ENCODE results near the gene RNF214.

The RNF214 gene

DNA sequence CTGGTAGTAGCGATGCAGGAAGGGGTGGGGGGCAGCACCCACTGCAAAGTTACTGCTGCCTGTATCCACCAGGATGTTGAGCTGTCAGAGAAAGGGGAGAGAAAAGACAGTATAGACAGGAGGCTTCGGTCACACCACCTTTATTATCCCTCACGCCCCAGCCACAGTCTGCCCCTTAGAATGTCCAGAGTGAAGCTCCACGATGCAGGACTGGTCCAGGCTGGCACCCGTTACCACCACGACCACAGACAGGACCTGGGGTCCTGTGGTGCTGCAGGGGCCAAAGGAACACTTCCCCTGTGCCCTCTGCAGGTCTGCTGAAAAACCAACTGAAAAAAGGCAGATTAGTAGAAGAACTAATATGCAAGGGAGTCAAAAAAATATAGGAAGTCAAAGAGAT lies 64.4 kb downstream of the RNF214 start:
- H3K4me1 ChIP-seq (ENCODE audit: control insufficient read depth in 1 of 2, insufficient read depth in 2 of 2, low read length in 2 of 2) = peaks cover 5 to 17% of the 10 kb centered on the region in 2 donors
- H3K27ac ChIP-seq (ENCODE audit: low read depth, low read length) = no peak overlapping the region
- H3K9me3 ChIP-seq (ENCODE audit: control insufficient read depth in 1 of 2, low read length in 2 of 2) = no peaks in the 10 kb centered on the region
- H3K4me3 ChIP-seq (ENCODE audit: low read depth in 1 of 2, low read length in 2 of 2) = no peak overlapping the region
- no peak overlapping the region for H3K9ac ChIP-seq (ENCODE audit: low read depth in 1 of 2, low read length in 2 of 2)
- H3K36me3 ChIP-seq (ENCODE audit: control insufficient read depth in 1 of 2, insufficient read depth in 2 of 2, low read length in 2 of 2) = peaks cover 0 to 5% of the 10 kb centered on the region in 2 donors
- no peaks in the 10 kb centered on the region for H3K27me3 ChIP-seq (ENCODE audit: control insufficient read depth in 1 of 2, insufficient read depth in 2 of 2, low read length in 2 of 2)

DNA sequence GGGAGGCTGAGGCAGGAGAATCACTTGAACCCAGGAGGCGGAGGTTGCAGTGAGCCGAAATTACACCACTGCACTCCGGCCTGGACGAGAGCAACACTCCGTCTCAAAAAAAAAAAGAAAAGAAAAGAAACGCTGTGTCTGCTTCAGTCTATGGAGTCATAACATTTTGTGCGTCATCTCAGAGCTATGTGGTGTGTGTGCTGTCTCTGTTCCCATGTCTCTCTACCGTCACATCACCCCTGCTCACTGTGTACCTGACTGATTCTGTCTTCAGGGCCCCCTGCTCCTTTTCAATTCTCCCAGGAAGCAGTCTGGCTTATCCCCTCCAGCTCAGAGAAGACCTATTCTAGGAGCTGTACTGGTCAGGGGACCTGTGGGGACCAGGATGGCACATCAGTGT lies 65.7 kb downstream of the RNF214 start:
- Histone ChIP-seq H3K4me3 (ENCODE audit: low read depth in 1 of 2, low read length in 2 of 2) (no peak overlapping the region), H3K4me1 (ENCODE audit: control insufficient read depth in 1 of 2, insufficient read depth in 2 of 2, low read length in 2 of 2) (peaks cover 5 to 17% of the 10 kb centered on the region in 2 donors), H3K27ac (ENCODE audit: low read depth, low read length) (no peak overlapping the region), H3K36me3 (ENCODE audit: control insufficient read depth in 1 of 2, insufficient read depth in 2 of 2, low read length in 2 of 2) (peaks cover 0 to 5% of the 10 kb centered on the region in 2 donors), H3K27me3 (ENCODE audit: control insufficient read depth in 1 of 2, insufficient read depth in 2 of 2, low read length in 2 of 2) (no peaks in the 10 kb centered on the region), H3K9ac (ENCODE audit: low read depth in 1 of 2, low read length in 2 of 2) (no peak overlapping the region), H3K9me3 (ENCODE audit: control insufficient read depth in 1 of 2, low read length in 2 of 2) (no peaks in the 10 kb centered on the region)

DNA sequence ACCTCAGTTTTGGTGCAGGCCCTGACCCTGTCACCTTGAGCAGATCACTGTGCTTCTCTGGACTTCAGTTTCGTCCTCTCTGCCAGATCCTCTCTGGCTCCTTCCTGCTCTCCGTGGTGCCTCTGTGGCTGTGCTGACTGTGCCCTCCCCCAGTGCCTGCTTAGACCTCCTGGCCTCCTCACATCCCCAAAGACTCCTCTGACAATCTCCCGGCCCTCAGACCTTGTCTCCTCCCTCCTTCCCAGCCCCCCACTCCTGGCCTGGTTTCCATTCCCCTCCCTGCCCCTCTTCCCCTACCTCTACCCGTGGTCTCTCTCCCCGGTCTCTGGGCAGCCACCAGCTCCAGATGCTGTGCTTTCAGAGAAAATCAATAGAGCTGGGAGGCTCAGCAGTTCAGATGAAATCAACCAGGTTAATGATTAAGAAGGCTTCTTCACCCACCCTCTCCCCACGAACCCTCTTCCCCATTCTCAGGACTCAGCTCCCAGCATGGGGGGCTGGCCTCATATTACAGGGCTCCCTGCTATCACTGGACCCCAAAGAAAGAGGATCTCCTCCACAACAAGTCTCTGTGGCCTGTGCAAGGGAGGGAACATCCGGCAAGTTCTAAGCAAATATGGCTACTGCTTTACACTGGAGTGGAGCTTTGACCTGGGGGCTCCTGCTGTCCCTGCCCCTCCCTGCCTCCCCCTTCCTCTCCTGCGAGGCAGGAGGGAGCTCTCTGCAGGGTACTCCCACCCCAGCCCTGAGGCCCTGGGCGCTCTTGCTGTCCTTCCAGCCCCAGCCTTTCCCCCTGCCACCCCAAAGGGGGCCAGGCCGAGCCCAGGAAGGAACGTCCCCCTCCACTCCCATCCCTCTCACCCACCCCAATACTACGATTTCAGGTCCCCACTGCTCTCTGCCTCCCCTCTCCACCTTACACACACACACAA lies 67.1 kb downstream of the RNF214 start:
- Histone ChIP-seq H3K36me3 (ENCODE audit: control insufficient read depth in 1 of 2, insufficient read depth in 2 of 2, low read length in 2 of 2) (no peaks in the 10 kb centered on the region), H3K4me3 (ENCODE audit: low read depth in 1 of 2, low read length in 2 of 2) (no peak overlapping the region), H3K9ac (ENCODE audit: low read depth in 1 of 2, low read length in 2 of 2) (no peak overlapping the region), H3K9me3 (ENCODE audit: control insufficient read depth in 1 of 2, low read length in 2 of 2) (no peaks in the 10 kb centered on the region), H3K27ac (ENCODE audit: low read depth, low read length) (no peak overlapping the region), H3K27me3 (ENCODE audit: control insufficient read depth in 1 of 2, insufficient read depth in 2 of 2, low read length in 2 of 2) (no peaks in the 10 kb centered on the region), H3K4me1 (ENCODE audit: control insufficient read depth in 1 of 2, insufficient read depth in 2 of 2, low read length in 2 of 2) (peaks cover 5 to 17% of the 10 kb centered on the region in 2 donors)

DNA sequence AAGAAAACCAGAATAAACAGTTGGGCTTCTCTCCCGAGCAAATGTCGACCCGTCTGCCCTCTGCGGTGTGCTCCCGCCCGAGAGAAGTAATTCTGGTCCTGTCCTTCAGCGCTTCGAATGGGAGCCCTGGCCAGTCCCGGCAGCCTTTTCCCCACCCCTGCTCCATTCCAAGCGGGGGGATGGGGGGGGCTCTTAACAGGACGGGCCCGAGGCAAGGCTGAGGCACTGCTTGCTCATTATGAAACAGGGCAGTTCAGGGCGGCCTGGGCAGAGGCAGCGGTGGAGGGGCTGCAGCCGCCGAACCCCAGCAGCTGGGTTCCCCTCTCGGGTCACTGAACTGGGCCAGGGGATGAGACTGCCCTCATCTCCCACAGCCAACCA lies 67.8 kb downstream of the RNF214 start:
- H3K4me1 ChIP-seq (ENCODE audit: control insufficient read depth in 1 of 2, insufficient read depth in 2 of 2, low read length in 2 of 2) = peaks cover 5 to 17% of the 10 kb centered on the region in 2 donors
- no peaks in the 10 kb centered on the region for H3K27me3 ChIP-seq (ENCODE audit: control insufficient read depth in 1 of 2, insufficient read depth in 2 of 2, low read length in 2 of 2)
- no peak overlapping the region for H3K27ac ChIP-seq (ENCODE audit: low read depth, low read length)
- H3K9ac ChIP-seq (ENCODE audit: low read depth in 1 of 2, low read length in 2 of 2) = peak overlapping the region in 1 of 2 donors; percentile 24
- no peak overlapping the region for H3K4me3 ChIP-seq (ENCODE audit: low read depth in 1 of 2, low read length in 2 of 2)
- H3K36me3 ChIP-seq (ENCODE audit: control insufficient read depth in 1 of 2, insufficient read depth in 2 of 2, low read length in 2 of 2) = no peaks in the 10 kb centered on the region
- H3K9me3 ChIP-seq (ENCODE audit: control insufficient read depth in 1 of 2, low read length in 2 of 2) = no peaks in the 10 kb centered on the region

DNA sequence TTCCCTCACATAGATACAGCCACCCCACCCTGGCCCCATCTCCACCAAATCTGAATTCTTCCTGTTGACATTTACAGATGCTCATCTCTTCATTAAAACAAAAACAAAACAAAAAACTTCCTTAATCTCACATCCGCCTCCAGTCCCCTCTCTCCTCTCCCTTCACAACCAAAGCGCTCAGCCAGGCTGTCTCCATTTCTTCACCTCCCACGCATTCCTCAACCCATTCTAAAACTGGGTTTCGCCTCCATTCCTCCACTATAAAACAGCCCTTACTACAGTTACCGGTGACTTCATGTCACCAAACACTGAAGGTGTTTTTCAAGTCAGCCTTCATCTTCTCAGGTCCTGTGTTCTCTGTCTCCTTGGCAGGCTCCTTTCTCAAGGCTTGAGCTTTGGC lies 68.3 kb downstream of the RNF214 start:
- Histone ChIP-seq H3K4me1 (ENCODE audit: control insufficient read depth in 1 of 2, insufficient read depth in 2 of 2, low read length in 2 of 2) (peaks cover 5 to 17% of the 10 kb centered on the region in 2 donors), H3K27ac (ENCODE audit: low read depth, low read length) (no peak overlapping the region), H3K4me3 (ENCODE audit: low read depth in 1 of 2, low read length in 2 of 2) (no peak overlapping the region), H3K9me3 (ENCODE audit: control insufficient read depth in 1 of 2, low read length in 2 of 2) (no peaks in the 10 kb centered on the region), H3K27me3 (ENCODE audit: control insufficient read depth in 1 of 2, insufficient read depth in 2 of 2, low read length in 2 of 2) (no peaks in the 10 kb centered on the region), H3K9ac (ENCODE audit: low read depth in 1 of 2, low read length in 2 of 2) (peak overlapping the region in 1 of 2 donors; percentile 24), H3K36me3 (ENCODE audit: control insufficient read depth in 1 of 2, insufficient read depth in 2 of 2, low read length in 2 of 2) (no peaks in the 10 kb centered on the region)

DNA sequence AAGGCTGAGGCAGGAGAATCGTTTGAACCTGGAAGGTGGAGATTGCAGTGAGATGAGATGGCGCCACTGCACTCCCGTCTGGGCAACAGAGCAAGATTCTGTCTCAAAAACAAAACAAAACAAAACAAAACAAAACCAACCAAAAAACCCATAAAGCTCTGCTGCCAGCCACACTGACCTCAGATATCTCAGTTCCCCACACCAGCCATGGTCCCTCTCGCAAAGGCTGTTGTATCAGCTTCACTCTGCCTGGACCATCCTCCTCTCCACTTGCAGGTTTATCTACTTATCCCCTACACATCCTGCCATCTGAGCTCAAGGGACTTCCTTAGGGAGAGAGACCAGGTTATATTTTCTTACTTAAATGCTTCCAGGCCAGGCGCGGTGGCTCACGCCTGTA lies 69.8 kb downstream of the RNF214 start:
- Histone ChIP-seq H3K9ac (ENCODE audit: low read depth in 1 of 2, low read length in 2 of 2) (no peak overlapping the region), H3K9me3 (ENCODE audit: control insufficient read depth in 1 of 2, low read length in 2 of 2) (no peaks in the 10 kb centered on the region), H3K4me3 (ENCODE audit: low read depth in 1 of 2, low read length in 2 of 2) (no peak overlapping the region), H3K27ac (ENCODE audit: low read depth, low read length) (no peak overlapping the region), H3K4me1 (ENCODE audit: control insufficient read depth in 1 of 2, insufficient read depth in 2 of 2, low read length in 2 of 2) (peaks cover 5 to 17% of the 10 kb centered on the region in 2 donors), H3K36me3 (ENCODE audit: control insufficient read depth in 1 of 2, insufficient read depth in 2 of 2, low read length in 2 of 2) (no peaks in the 10 kb centered on the region), H3K27me3 (ENCODE audit: control insufficient read depth in 1 of 2, insufficient read depth in 2 of 2, low read length in 2 of 2) (no peaks in the 10 kb centered on the region)

DNA sequence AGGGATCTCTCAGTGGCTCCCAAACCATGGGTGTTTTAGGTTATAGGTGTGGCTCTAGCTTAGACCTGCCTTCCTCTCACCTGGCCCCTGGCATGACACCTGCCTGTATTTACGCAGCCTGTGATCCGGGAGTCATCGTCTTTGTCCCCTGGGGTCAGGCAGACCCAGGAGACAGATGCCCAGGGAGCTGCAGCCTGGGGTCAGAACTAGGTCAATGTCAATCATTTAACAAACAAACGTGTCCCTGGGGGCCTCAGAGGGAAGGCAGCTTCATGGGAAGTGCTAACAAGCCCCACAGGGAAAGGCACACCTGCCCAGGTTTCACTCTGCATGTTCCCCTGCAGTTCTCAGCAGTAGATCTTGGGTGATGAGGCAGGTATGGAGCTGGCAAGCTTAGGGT lies 70.6 kb downstream of the RNF214 start:
- no peaks in the 10 kb centered on the region for H3K9me3 ChIP-seq (ENCODE audit: control insufficient read depth in 1 of 2, low read length in 2 of 2)
- no peak overlapping the region for H3K9ac ChIP-seq (ENCODE audit: low read depth in 1 of 2, low read length in 2 of 2)
- no peak overlapping the region for H3K27ac ChIP-seq (ENCODE audit: low read depth, low read length)
- no peaks in the 10 kb centered on the region for H3K36me3 ChIP-seq (ENCODE audit: control insufficient read depth in 1 of 2, insufficient read depth in 2 of 2, low read length in 2 of 2)
- no peaks in the 10 kb centered on the region for H3K27me3 ChIP-seq (ENCODE audit: control insufficient read depth in 1 of 2, insufficient read depth in 2 of 2, low read length in 2 of 2)
- no peak overlapping the region for H3K4me3 ChIP-seq (ENCODE audit: low read depth in 1 of 2, low read length in 2 of 2)
- peaks cover 5 to 17% of the 10 kb centered on the region in 2 donors for H3K4me1 ChIP-seq (ENCODE audit: control insufficient read depth in 1 of 2, insufficient read depth in 2 of 2, low read length in 2 of 2)

DNA sequence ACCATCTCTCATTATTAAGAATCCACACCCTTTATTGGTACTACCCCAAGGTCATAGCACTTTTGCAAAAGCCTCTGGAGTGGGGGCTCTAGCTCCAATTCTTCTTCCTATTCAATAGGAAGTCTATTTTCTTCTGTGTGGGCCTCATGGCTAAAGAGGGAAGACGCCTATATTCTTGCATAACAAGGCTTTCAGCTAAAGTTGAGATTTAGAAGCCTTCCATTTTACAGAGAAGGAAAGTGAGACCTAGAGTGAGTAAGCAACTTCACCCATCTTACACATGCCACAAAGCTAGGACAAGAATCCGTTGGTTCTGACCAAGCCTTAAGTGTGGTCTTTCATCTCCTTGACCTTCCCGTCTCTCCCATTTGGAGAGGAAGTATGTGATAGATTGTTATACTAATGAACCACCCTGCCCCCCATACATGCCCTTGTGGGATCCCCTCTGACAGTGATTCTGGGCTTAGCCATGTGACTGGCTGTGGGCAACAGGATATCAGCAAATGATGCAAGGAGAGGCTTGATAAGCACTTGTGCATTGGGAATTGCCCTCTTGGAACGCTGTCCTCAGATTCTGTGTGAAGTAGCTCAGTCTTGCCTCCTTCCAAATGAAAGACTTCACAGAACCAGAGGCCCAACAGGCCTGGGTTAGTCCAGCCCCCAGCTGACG lies 71.3 kb downstream of the RNF214 start:
- H3K4me3 ChIP-seq (ENCODE audit: low read depth in 1 of 2, low read length in 2 of 2) = no peak overlapping the region
- peaks cover 5 to 17% of the 10 kb centered on the region in 2 donors for H3K4me1 ChIP-seq (ENCODE audit: control insufficient read depth in 1 of 2, insufficient read depth in 2 of 2, low read length in 2 of 2)
- no peak overlapping the region for H3K9ac ChIP-seq (ENCODE audit: low read depth in 1 of 2, low read length in 2 of 2)
- no peaks in the 10 kb centered on the region for H3K36me3 ChIP-seq (ENCODE audit: control insufficient read depth in 1 of 2, insufficient read depth in 2 of 2, low read length in 2 of 2)
- no peak overlapping the region for H3K27ac ChIP-seq (ENCODE audit: low read depth, low read length)
- no peaks in the 10 kb centered on the region for H3K27me3 ChIP-seq (ENCODE audit: control insufficient read depth in 1 of 2, insufficient read depth in 2 of 2, low read length in 2 of 2)
- H3K9me3 ChIP-seq (ENCODE audit: control insufficient read depth in 1 of 2, low read length in 2 of 2) = no peaks in the 10 kb centered on the region

DNA sequence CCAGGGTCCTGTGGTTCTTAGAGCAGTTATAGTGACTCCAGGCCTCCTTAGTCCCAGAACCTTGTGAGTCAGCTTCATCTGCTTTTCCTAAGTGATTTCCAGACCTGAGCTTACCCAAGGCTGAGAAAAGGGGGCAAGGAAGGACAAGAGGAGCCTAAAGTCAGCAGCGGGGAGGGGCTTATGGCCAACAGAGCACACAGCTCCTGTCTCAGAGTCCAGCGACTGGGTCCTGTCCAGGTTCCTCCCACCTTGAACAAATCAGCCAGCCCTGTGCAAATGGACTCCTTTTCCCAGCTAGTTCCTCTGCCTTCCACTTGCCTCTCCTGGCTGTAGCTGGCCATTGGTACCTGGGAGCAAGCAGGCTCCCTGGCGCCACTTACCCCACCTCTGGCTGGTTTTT lies 72.7 kb downstream of the RNF214 start:
- H3K27me3 ChIP-seq (ENCODE audit: control insufficient read depth in 1 of 2, insufficient read depth in 2 of 2, low read length in 2 of 2) = no peaks in the 10 kb centered on the region
- H3K27ac ChIP-seq (ENCODE audit: low read depth, low read length) = no peak overlapping the region
- no peak overlapping the region for H3K9ac ChIP-seq (ENCODE audit: low read depth in 1 of 2, low read length in 2 of 2)
- no peak overlapping the region for H3K4me3 ChIP-seq (ENCODE audit: low read depth in 1 of 2, low read length in 2 of 2)
- H3K9me3 ChIP-seq (ENCODE audit: control insufficient read depth in 1 of 2, low read length in 2 of 2) = no peaks in the 10 kb centered on the region
- peaks cover 0 to 5% of the 10 kb centered on the region in 2 donors for H3K4me1 ChIP-seq (ENCODE audit: control insufficient read depth in 1 of 2, insufficient read depth in 2 of 2, low read length in 2 of 2)
- no peaks in the 10 kb centered on the region for H3K36me3 ChIP-seq (ENCODE audit: control insufficient read depth in 1 of 2, insufficient read depth in 2 of 2, low read length in 2 of 2)

DNA sequence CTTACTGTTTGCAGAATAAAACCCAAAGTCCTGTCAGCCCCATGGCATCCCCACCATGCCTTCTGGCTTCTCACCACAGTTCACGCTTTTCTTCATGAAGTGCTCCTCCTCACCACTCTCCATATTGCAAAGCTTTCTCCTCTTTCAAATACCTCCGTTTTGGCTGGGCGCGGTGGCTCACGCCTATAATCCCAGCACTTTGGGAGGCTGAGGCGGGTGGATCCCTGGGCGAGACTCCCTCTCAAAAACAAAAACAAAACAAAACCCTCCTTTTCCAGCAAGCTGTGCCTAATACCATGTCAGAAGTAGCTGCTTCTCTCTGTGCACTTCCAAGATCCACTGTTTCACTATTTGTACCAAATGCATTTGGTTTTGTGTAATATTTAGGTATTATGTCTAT lies 76.8 kb downstream of the RNF214 start:
- Histone ChIP-seq H3K4me3 (ENCODE audit: low read depth in 1 of 2, low read length in 2 of 2) (no peak overlapping the region), H3K9me3 (ENCODE audit: control insufficient read depth in 1 of 2, low read length in 2 of 2) (no peaks in the 10 kb centered on the region), H3K27me3 (ENCODE audit: control insufficient read depth in 1 of 2, insufficient read depth in 2 of 2, low read length in 2 of 2) (no peaks in the 10 kb centered on the region), H3K27ac (ENCODE audit: low read depth, low read length) (no peak overlapping the region), H3K9ac (ENCODE audit: low read depth in 1 of 2, low read length in 2 of 2) (no peak overlapping the region), H3K36me3 (ENCODE audit: control insufficient read depth in 1 of 2, insufficient read depth in 2 of 2, low read length in 2 of 2) (no peaks in the 10 kb centered on the region), H3K4me1 (ENCODE audit: control insufficient read depth in 1 of 2, insufficient read depth in 2 of 2, low read length in 2 of 2) (no peaks in the 10 kb centered on the region)
